ENCODE measurements around the gene CSNK1D. TPM values are rescaled to one million over a fixed set of nuclear protein-coding genes. Genes with fewer than 3 reads are reported as not detected.

Gene CSNK1D
- total and polyA plus RNA-seq, 2 experiments from 2014 or later, result 55.3 to 66.4 TPM

DNA sequence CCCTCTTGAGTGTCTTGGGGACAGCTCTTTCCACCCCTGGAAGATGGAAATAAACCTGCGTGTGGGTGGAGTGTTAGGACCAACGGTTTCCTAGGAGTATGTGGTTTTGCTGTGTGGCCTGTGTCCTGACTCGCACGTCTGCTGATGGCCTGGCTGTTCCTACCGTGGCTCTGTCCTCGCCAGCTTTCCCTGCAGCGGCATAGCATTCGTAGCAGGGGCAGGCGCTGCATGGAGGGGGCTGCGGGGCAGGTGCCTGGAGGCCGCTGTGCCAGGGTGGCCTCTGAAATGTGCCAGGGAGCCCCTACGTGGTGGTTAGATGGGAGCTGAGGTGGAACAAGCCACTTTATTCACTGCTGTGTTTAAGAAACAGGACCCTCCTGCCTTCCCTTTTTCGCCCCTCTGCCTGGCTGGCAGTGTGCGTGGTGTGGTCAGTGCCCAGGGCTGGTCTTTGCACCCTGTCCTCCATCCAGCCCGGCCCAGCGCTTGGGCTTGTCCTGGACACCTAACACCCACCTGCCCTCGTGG is 34.0 kb downstream of the CSNK1D start:
- no peak overlapping the region for H3K4me3 Mint-ChIP-seq
- H3K9me3 Mint-ChIP-seq, result no peaks in the 10 kb centered on the region; the same call in 2 of the 3 replicates
- TF ChIP-seq STAT1 (IDR thresholded peaks at IDR 0.05; ENCODE audit: unreplicated experiment) (no peak), ZNF114 (CRISPR knock-in tag; IDR thresholded peaks at IDR 0.05) (no peak), EZH2 (IDR thresholded peaks at IDR 0.05; ENCODE audit: low read depth, unreplicated experiment) (no peak), JUNB (IDR thresholded peaks at IDR 0.05; ENCODE audit: unreplicated experiment) (no peak), NANOG (IDR thresholded peaks at IDR 0.05; ENCODE audit: borderline replicate concordance) (no peak), ZNF331 (CRISPR knock-in tag; IDR thresholded peaks at IDR 0.05; ENCODE audit: low read depth) (no peak), POLR2AphosphoS5 (IDR thresholded peaks at IDR 0.05; ENCODE audit: low read depth) (no peak), EZH2phosphoT487 (IDR thresholded peaks at IDR 0.05; ENCODE audit: unreplicated experiment) (no peak), CREB1 (CRISPR knock-in tag; IDR thresholded peaks at IDR 0.05; ENCODE audit: low read depth) (no peak)
- TF ChIP-seq, protein P1, sequence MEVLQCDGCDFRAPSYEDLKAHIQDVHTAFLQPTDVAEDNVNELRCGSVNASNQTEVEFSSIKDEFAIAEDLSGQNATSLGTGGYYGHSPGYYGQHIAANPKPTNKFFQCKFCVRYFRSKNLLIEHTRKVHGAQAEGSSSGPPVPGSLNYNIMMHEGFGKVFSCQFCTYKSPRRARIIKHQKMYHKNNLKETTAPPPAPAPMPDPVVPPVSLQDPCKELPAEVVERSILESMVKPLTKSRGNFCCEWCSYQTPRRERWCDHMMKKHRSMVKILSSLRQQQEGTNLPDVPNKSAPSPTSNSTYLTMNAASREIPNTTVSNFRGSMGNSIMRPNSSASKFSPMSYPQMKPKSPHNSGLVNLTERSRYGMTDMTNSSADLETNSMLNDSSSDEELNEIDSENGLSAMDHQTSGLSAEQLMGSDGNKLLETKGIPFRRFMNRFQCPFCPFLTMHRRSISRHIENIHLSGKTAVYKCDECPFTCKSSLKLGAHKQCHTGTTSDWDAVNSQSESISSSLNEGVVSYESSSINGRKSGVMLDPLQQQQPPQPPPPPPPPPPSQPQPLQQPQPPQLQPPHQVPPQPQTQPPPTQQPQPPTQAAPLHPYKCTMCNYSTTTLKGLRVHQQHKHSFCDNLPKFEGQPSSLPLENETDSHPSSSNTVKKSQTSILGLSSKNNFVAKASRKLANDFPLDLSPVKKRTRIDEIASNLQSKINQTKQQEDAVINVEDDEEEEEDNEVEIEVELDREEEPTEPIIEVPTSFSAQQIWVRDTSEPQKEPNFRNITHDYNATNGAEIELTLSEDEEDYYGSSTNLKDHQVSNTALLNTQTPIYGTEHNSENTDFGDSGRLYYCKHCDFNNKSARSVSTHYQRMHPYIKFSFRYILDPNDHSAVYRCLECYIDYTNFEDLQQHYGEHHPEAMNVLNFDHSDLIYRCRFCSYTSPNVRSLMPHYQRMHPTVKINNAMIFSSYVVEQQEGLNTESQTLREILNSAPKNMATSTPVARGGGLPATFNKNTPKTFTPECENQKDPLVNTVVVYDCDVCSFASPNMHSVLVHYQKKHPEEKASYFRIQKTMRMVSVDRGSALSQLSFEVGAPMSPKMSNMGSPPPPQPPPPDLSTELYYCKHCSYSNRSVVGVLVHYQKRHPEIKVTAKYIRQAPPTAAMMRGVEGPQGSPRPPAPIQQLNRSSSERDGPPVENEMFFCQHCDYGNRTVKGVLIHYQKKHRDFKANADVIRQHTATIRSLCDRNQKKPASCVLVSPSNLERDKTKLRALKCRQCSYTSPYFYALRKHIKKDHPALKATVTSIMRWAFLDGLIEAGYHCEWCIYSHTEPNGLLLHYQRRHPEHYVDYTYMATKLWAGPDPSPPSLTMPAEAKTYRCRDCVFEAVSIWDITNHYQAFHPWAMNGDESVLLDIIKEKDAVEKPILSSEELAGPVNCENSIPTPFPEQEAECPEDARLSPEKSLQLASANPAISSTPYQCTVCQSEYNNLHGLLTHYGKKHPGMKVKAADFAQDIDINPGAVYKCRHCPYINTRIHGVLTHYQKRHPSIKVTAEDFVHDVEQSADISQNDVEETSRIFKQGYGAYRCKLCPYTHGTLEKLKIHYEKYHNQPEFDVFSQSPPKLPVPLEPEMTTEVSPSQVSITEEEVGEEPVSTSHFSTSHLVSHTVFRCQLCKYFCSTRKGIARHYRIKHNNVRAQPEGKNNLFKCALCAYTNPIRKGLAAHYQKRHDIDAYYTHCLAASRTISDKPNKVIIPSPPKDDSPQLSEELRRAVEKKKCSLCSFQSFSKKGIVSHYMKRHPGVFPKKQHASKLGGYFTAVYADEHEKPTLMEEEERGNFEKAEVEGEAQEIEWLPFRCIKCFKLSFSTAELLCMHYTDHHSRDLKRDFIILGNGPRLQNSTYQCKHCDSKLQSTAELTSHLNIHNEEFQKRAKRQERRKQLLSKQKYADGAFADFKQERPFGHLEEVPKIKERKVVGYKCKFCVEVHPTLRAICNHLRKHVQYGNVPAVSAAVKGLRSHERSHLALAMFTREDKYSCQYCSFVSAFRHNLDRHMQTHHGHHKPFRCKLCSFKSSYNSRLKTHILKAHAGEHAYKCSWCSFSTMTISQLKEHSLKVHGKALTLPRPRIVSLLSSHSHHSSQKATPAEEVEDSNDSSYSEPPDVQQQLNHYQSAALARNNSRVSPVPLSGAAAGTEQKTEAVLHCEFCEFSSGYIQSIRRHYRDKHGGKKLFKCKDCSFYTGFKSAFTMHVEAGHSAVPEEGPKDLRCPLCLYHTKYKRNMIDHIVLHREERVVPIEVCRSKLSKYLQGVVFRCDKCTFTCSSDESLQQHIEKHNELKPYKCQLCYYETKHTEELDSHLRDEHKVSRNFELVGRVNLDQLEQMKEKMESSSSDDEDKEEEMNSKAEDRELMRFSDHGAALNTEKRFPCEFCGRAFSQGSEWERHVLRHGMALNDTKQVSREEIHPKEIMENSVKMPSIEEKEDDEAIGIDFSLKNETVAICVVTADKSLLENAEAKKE (CRISPR knock-in tag; IDR thresholded peaks at IDR 0.05), result no peak
- TF ChIP-seq, protein P2, sequence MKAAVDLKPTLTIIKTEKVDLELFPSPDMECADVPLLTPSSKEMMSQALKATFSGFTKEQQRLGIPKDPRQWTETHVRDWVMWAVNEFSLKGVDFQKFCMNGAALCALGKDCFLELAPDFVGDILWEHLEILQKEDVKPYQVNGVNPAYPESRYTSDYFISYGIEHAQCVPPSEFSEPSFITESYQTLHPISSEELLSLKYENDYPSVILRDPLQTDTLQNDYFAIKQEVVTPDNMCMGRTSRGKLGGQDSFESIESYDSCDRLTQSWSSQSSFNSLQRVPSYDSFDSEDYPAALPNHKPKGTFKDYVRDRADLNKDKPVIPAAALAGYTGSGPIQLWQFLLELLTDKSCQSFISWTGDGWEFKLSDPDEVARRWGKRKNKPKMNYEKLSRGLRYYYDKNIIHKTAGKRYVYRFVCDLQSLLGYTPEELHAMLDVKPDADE (IDR thresholded peaks at IDR 0.05), result no peak
- TF ChIP-seq, protein P3, sequence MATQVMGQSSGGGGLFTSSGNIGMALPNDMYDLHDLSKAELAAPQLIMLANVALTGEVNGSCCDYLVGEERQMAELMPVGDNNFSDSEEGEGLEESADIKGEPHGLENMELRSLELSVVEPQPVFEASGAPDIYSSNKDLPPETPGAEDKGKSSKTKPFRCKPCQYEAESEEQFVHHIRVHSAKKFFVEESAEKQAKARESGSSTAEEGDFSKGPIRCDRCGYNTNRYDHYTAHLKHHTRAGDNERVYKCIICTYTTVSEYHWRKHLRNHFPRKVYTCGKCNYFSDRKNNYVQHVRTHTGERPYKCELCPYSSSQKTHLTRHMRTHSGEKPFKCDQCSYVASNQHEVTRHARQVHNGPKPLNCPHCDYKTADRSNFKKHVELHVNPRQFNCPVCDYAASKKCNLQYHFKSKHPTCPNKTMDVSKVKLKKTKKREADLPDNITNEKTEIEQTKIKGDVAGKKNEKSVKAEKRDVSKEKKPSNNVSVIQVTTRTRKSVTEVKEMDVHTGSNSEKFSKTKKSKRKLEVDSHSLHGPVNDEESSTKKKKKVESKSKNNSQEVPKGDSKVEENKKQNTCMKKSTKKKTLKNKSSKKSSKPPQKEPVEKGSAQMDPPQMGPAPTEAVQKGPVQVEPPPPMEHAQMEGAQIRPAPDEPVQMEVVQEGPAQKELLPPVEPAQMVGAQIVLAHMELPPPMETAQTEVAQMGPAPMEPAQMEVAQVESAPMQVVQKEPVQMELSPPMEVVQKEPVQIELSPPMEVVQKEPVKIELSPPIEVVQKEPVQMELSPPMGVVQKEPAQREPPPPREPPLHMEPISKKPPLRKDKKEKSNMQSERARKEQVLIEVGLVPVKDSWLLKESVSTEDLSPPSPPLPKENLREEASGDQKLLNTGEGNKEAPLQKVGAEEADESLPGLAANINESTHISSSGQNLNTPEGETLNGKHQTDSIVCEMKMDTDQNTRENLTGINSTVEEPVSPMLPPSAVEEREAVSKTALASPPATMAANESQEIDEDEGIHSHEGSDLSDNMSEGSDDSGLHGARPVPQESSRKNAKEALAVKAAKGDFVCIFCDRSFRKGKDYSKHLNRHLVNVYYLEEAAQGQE (IDR thresholded peaks at IDR 0.05; ENCODE audit: unreplicated experiment), result no peak
- TF ChIP-seq, protein P4, sequence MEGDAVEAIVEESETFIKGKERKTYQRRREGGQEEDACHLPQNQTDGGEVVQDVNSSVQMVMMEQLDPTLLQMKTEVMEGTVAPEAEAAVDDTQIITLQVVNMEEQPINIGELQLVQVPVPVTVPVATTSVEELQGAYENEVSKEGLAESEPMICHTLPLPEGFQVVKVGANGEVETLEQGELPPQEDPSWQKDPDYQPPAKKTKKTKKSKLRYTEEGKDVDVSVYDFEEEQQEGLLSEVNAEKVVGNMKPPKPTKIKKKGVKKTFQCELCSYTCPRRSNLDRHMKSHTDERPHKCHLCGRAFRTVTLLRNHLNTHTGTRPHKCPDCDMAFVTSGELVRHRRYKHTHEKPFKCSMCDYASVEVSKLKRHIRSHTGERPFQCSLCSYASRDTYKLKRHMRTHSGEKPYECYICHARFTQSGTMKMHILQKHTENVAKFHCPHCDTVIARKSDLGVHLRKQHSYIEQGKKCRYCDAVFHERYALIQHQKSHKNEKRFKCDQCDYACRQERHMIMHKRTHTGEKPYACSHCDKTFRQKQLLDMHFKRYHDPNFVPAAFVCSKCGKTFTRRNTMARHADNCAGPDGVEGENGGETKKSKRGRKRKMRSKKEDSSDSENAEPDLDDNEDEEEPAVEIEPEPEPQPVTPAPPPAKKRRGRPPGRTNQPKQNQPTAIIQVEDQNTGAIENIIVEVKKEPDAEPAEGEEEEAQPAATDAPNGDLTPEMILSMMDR (conservative IDR thresholded peaks at IDR 0.05; ENCODE audit: low read depth in 2 of 2), result no peak
- H3K36me3 Mint-ChIP-seq (ENCODE audit: low read depth), result peaks cover 21% of the 10 kb centered on the region
- Histone ChIP-seq H4K20me1 (replicated peaks; ENCODE audit: insufficient read depth) (peaks cover 17% of the 10 kb centered on the region), H3K36me3 (ENCODE audit: insufficient read depth) (peaks cover 11% of the 10 kb centered on the region), H3K27ac (ENCODE audit: low read depth) (no peak overlapping the region), H3K27me3 (ENCODE audit: insufficient read depth) (no peaks in the 10 kb centered on the region), H3K4me3 (no peak overlapping the region), H2AFZ (no peak overlapping the region), H3K79me2 (replicated peaks; ENCODE audit: insufficient read depth) (peaks cover 13% of the 10 kb centered on the region), H3K4me2 (no peak overlapping the region), H3K9me2 (ENCODE audit: insufficient read depth) (no peaks in the 10 kb centered on the region), H3F3A (replicated peaks; ENCODE audit: low read depth) (peaks cover 9% of the 10 kb centered on the region; the same call in 1 of the 2 replicates), H3K4me1 (ENCODE audit: insufficient read depth) (no peaks in the 10 kb centered on the region; the same call in 1 of the 2 replicates)
- no peak overlapping the region for H3K27ac Mint-ChIP-seq
- no peak for ATAC-seq
- H3K4me1 Mint-ChIP-seq, result peaks cover 12% of the 10 kb centered on the region
- peaks cover 20% of the 10 kb centered on the region for H3K27me3 Mint-ChIP-seq (ENCODE audit: insufficient read depth, low read depth, poor library complexity)
- DNase-seq (ENCODE audit: low spot score), result no peak
